ENCODE measurements around the gene ABCA7.

GRCh38 chr19:1041835-1042685 lies 2.2 kb downstream of the ABCA7 start:
- TF ChIP-seq ARNT (IDR thresholded peaks at IDR 0.05) (no peak), SUZ12 (IDR thresholded peaks at IDR 0.05) (no peak), ELF4 (IDR thresholded peaks at IDR 0.05) (no peak), FOXK2 (IDR thresholded peaks at IDR 0.05) (no peak), CTBP1 (IDR thresholded peaks at IDR 0.05; ENCODE audit: borderline replicate concordance) (no peak), SP1 (IDR thresholded peaks at IDR 0.05) (no peak), FOXM1 (IDR thresholded peaks at IDR 0.05; ENCODE audit: borderline replicate concordance) (no peak), HDGF (IDR thresholded peaks at IDR 0.05; ENCODE audit: borderline replicate concordance) (no peak)
- TF ChIP-seq, protein P1, sequence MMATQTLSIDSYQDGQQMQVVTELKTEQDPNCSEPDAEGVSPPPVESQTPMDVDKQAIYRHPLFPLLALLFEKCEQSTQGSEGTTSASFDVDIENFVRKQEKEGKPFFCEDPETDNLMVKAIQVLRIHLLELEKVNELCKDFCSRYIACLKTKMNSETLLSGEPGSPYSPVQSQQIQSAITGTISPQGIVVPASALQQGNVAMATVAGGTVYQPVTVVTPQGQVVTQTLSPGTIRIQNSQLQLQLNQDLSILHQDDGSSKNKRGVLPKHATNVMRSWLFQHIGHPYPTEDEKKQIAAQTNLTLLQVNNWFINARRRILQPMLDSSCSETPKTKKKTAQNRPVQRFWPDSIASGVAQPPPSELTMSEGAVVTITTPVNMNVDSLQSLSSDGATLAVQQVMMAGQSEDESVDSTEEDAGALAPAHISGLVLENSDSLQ (IDR thresholded peaks at IDR 0.05) = no peak

Measured in HEK293T (cell line).